Dedifferentiated amniotic fluid mesenchymal stem cell (primary cell): ENCODE results near the gene INPP5J.

Experiments used
- DNase-seq: peaks from one replicate; pipeline ENCODE4 v3.0.0-alpha.2; 2016; ENCODE audit errors: extremely low spot score

The INPP5J gene

DNA sequence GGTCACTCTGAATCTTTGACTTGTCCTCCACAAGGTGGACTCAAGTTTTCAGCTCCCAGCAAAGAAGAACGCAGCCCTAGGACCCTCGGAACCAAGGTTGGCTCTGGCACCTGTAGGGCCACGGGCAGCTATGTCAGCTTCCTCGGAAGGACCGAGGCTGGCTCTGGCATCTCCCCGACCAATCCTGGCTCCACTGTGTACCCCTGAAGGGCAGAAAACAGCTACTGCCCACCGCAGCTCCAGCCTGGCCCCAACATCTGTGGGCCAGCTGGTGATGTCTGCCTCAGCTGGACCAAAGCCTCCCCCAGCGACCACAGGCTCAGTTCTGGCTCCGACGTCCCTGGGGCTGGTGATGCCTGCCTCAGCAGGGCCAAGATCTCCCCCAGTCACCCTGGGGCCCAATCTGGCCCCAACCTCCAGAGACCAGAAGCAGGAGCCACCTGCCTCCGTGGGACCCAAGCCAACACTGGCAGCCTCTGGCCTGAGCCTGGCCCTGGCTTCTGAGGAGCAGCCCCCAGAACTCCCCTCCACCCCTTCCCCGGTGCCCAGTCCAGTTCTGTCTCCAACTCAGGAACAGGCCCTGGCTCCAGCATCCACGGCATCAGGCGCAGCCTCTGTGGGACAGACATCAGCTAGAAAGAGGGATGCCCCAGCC lies 2.2 kb downstream of the INPP5J start:
- no peak for DNase-seq

DNA sequence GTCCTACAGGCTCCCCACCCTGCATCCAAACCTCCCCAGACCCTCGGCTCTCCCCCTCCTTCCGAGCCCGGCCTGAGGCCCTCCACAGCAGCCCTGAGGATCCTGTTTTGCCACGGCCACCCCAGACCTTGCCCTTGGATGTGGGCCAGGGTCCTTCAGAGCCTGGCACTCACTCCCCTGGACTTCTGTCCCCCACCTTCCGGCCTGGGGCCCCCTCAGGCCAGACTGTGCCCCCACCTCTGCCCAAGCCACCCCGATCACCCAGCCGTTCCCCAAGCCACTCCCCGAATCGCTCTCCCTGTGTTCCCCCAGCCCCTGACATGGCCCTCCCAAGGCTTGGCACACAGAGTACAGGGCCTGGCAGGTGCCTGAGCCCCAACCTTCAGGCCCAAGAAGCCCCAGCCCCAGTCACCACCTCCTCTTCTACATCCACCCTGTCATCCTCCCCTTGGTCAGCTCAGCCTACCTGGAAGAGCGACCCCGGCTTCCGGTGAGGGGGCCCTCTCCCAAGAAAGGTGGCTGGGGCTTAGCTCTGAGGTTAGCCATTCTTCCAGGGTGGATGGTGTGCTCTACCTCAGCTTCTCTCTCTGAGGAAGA lies 2.9 kb downstream of the INPP5J start:
- no peak for DNase-seq

DNA sequence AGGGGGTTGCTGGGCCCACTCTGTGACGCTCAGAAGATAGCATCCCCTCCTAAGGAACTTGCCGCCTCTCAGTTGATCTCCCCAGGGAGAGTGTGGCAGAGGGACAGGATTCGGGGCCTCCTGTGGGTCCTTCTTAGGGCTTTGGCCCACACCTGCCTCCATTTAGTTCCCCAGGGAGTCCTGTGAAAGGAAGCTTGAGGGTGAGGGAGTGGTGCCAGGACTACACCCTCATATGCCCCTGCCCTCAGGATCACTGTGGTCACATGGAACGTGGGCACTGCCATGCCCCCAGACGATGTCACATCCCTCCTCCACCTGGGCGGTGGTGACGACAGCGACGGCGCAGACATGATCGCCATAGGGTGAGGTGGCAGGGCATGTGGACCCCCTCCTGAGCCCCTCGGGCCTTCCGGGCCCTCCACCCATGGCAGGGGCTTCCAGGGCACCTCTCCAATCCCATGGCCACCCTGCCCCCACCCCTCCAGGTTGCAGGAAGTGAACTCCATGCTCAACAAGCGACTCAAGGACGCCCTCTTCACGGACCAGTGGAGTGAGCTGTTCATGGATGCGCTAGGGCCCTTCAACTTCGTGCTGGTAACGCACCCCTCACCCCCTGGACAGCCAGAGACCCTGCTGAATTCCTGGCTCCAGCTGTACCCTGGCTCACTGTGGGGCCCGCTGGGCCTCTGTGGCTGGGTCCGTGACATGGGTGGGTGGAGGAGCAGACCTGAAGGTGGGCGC lies 3.5 kb downstream of the INPP5J start:
- no peak for DNase-seq

DNA sequence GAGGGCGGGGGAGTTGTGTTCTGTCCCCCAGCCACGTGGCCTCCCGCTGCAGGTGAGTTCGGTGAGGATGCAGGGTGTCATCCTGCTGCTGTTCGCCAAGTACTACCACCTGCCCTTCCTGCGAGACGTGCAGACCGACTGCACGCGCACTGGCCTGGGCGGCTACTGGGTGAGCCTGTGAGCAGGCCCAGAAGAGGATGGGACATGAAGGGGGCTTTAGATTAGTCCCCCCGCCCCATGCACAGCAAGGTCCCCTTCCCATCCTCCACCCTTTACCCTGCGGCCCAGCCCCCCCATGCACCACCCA lies 4.1 kb downstream of the INPP5J start:
- DNase-seq, result no peak

DNA sequence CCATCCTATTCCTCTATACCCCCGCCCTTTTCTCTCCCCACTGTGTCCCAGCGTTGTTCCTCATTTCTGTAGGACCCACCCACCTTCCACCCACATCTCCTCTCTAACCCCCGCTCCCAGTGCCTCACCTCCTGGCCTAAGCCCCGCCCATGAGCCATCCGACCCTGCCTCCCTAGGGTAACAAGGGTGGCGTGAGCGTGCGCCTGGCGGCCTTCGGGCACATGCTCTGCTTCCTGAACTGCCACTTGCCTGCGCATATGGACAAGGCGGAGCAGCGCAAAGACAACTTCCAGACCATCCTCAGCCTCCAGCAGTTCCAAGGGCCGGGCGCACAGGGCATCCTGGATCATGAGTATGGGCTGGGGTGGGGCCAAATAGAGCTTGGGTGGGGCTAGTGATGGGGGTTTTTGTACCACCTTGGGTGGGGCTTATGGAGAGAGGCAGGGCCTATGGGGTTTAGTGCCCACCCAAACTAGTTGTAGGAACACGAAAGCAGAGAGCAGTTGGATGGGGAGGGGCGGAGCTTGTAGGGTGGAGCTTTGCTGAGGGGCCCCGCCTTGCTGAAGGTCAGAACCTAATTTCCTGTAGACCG lies 4.5 kb downstream of the INPP5J start:
- DNase-seq, result no peak

DNA sequence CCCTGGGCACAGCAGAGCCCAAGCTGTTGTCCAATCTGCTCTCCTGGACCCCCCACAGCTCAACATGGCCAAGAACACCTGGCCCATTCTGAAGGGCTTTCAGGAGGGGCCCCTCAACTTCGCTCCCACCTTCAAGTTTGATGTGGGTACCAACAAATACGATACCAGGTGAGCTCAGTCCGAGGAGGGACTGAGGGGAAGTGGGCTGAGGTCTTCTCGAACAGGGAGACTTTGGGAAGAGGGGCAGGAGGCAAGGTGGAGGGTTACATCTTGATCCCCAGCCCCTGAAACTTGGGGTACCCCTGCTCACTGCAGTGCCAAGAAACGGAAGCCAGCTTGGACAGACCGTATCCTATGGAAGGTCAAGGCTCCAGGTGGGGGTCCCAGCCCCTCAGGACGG lies 5.4 kb downstream of the INPP5J start:
- no peak for DNase-seq

DNA sequence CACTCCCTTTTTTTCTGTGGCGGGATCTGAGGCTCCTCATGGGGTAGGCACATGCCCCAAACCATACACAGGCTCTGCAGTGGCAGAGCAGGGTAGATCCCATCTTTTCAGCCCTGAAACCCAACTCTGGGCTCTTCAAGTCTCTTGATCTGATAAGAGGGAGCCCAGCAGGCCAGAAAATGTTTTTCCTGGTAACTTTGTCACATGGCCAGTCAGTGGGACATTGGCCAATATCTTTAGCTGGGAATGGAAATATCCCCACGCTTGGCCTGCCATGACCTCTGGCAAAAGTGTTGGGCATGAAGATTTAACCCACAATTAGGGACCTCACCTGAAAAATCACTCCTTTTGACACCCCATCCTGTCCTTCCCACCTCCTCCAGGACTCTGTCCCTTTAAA lies 8.1 kb downstream of the INPP5J start:
- no peak for DNase-seq

DNA sequence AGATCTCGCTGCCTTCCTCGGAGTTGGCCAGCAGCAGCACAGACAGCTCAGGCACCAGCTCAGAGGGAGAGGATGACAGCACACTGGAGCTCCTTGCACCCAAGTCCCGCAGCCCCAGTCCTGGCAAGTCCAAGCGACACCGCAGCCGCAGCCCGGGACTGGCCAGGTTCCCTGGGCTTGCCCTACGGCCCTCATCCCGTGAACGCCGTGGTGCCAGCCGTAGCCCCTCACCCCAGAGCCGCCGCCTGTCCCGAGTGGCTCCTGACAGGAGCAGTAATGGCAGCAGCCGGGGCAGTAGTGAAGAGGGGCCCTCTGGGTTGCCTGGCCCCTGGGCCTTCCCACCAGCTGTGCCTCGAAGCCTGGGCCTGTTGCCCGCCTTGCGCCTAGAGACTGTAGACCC lies 11.1 kb downstream of the INPP5J start:
- DNase-seq, result no peak

DNA sequence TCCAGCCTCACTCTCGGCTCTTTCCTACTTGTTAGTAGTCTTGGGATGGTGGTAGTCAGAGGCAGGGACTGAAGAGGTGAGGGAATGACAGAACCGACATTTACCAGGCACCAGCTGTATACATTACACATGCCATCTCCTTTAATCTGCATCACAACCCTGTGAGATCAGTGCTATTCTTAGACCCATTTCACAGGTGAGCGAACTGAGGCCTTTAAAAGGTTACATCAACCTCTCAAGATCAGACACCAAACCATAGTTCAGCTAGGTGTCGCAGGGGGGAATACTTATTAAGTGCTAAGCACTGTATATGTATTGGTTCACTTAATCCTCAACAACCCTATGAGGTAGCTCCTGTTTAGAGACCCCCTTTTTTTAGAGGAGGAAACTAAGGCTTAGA lies 11.9 kb downstream of the INPP5J start:
- no peak for DNase-seq

DNA sequence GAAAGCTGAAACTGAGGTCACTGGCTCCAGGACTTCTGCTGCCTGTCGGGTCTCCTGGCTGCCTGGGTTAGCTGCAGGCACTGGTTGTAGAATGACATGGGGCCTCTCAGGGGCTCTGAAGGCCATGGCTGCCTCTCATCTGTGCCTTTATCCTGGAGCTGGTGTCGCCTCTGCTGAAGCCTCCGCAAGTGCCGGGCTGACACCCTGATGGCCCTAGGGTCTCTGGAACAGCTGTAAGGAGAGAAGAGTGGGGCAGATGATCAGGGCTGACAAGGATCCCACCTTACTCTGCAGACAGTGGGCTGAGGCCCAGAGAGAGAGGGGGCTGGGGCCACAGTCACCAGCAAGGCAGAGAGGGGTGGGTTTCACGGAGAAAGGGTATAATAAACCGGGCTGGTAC lies 12.9 kb downstream of the INPP5J start:
- no peak for DNase-seq

DNA sequence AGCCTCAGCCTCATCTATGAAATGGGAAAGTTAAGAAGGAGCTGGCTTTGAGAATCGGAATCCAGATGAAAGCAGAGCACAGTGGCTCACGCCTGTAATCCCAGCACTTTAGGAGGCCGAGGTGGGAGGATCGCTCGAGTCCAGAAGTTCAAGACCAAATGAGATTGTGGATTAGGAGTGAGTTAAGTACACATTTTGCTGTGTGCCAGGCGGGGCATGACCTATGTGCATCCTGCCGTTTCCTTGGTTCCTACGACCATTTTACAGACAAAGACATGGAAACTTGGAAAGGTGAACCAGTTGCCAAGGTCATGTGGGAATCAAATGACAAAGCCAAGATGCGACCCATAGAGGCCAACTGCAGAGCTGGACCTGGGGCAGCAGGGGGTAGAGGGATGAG lies 13.4 kb downstream of the INPP5J start:
- no peak for DNase-seq

DNA sequence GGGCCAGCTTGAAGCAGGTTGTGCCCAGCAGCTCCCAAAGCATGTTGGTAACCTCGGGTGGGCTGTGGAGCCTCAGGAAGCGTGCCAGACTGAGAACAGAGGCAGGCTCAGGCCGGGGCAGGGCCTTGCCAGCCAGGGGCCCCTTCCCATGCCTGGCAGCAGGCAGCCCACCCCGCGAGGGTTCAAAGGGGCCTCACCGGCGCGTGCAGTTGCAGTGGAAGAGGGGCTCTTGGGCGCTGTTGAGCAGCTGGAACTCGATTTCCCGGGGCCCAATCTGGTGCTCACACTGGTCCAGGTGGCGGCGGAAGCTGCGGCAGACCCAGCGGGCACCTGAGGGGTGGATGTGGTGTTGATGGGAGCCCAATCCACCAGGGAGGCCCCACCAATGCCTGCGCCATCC lies 13.9 kb downstream of the INPP5J start:
- DNase-seq, result no peak

DNA sequence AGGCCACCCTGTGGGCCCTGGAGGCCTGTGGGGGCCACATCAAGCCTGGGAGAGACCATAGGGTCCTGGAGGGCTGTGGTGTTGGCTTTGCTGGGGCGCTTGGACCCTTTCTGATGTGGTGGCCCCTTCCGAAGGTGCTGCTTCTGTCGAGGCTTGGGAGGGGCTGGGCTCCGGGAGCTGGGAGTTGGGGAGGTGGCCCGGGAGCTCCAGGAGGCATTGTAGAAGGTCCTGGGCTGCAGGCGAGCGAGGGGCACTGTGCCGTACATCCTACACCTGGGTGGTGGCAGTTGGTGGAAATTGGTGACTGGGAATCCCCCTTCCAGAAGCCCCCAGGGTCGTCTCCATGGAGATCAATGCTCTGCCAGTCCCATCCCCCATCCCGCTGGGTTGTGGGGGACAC lies 15.0 kb downstream of the INPP5J start:
- DNase-seq, result no peak

DNA sequence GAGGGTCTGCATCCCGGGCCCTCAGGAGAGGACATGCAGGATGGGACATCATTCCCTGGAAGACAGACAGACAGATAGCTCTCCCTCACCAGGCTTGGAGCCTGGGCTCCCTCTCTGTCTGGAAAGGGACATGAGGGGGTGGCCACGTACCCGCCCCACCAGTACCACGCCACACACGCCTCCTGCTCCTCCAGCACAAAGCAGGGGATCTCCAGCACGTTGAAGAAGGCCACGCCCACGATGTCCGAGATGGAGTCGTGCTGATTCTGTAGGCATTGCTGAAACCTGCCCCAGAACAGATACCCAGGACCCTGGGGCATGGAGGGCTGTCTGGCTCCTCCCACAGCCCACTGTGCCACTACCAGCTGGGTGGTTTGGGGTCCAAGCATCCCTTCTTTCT lies 15.4 kb downstream of the INPP5J start:
- no peak for DNase-seq

DNA sequence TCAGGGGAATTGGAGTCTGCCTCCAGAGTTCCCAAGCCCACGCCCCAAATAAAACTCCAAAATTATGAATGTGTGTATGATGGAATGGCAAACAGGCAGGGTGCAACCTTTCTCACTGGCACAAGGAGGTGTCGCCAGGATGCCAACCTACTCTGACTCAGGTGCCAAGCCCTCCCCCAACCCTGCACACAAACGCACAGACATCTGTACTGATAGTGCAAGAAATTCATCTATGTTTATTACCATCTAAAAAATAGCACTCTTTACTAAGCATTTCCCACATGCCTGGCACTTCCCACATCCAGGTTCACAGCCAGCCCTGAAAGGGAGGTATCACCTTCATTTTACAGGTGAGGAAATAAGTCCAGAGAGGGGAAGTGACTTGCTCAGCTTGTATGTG lies 16.3 kb downstream of the INPP5J start:
- no peak for DNase-seq

DNA sequence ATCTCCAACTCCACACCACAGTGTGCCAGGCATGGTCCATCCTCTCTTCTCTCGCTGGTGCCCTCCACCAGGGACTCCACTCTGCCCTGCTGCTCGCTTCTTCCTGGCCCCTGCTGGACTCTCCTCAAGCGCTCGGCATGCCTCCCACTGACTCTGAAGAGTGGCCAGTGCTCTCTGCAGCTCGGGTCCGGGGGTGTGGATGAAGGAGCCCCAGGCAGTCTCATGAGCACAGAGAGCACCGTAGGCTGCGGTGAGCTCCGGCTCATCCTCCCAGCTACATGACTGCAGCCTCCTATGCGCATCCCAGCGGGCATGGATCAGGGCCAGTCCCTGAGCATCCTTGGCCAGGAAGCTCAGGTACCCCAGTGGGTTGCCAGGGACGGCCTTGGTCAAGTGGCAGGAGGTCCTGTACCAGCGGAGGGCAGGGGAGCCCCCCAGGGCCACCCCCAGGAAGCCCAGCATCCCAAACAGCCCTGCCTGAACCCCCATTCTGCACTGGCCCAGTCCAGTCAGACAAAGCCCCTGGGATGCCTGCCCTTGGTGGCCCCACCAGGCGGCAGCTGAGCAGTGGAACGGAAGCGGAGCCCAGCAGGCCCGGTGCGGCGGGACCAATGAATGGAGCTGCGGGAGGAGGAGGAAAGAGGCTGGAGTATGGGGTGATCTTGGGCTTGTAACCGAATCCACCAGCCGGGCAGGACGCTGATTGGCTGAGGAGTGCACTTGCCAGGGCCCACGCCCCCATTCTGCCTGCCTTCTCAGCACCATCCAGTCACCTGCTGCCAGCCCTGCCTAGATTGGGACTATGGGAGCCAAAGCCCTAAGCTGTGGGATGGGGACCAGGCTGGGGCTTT lies 17.3 kb downstream of the INPP5J start, which contains the start of gene PLA2G3:
PLA2G3 (minus strand) TSS at position 643 of the 851 bp plus-strand sequence; CDS start at position 489, 154 bp downstream.
- no peak for DNase-seq

DNA sequence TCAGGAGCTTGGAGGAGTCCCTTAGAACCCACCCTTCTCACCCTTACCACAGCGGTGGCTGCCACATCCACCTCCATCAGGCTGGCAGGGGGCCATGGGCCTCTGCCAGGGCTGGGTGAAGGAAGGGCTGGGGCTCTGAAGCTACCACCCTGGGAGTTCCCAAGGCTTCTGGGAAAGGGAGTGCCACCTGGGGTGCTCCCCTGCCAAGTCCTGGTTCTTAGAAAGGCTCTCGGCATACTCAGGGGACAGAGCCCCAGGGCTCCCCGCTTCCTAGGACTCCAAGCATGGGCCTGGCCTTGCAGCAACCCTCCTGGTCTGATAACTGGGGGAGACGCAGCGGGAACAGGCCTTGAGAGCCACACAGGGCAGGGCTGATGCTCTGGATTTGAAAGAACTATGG lies 18.0 kb downstream of the INPP5J start:
- no peak for DNase-seq

DNA sequence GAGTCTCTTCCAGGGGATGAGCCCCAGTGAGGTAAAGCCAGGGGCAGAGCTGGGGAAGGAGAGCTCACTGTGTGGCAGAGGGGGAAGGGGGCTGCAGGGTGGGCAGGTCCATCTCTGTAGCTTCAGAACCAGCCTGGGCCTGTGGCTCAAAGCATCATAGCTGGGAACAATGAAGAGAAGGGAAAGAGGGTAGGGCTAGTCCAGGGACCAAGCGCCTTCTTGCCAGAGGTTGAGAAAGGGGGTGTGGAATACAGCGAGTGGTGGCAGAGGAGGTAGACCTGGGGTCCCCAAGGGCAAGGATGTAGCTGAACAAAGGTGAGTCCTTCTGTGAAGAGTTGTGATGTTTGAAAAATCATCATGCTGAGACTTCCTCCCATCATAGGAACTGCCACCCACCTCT lies 18.8 kb downstream of the INPP5J start:
- DNase-seq, result no peak

DNA sequence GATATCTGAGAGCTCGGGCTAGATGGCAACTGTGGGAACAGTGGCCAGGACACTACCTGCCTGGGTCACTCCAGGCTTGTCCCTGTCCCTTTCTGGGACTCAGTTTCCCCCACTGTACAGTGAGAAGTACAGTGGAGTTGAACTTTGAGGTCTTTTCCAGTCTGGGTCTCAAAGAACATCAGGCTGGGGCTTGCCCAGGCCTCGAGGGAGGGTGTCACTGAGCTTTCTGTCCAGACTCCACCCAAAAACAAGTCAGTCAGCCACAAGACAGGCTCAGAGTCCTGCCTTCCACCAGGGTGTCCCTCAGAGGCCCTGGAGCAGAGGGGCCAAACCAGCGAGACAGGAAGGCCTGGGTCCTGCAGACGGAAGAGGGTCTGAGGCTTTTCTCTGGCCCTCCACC lies 19.5 kb downstream of the INPP5J start:
- no peak for DNase-seq

DNA sequence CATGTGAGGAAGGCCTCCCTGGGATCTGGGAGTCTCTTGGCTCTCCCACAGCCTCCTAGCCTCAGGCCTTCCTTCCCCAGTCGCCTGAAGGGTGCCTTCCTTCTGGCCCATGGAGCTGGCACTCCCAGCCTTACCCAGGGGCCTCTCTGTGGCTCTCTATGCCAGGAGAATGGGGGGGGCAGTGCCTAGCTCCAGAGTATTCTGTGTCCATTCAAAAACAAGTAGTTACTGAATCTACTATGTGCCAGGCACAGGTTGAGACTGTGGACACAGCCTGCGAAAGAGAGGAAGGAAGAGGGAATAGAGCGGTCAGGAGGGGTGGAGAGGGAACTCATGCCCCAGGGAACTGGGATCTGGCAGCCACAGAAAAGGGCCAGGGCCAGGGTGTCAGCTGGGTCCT lies 20.3 kb downstream of the INPP5J start:
- DNase-seq, result no peak

DNA sequence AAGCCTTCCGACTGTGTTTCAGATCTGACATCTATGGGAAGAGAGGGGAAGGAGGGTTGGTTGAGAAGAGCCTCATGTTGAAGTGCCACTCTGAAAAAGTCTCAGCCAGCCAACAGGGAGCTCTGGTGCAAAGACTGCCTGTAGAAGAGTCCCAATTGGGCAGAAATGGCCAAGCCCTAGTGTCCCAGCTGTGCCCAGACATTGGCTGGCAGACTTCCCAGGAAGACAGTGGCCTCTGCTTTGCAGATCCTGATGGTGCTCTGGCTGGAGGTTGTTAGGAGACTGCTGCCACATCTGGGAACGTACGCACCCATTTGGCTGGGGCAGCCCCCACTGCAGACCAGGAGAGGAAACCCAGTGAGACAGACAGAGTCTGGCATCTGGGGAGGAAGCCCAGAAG lies 20.8 kb downstream of the INPP5J start:
- DNase-seq, result no peak

DNA sequence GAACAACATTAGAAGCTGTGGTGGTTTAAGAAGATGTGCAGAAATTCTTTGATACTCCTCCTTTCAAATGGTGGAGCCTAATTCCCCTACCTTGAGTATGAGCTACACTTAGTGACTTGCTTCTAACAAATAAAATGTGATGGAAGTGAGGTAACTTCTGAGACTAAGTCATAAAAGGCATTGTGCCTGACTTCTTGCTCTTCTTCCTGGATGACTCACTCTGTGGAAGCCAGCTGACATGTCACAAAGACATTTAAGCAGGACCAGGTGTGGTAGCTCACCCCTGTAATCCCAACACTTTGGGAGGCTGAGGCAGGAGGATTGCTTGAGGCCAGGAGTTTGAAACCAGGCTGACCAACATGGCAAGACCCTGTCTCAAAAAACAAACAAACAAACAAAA lies 21.5 kb downstream of the INPP5J start:
- no peak for DNase-seq
